ENCODE results near the gene SPEN.

The SPEN gene

DNA sequence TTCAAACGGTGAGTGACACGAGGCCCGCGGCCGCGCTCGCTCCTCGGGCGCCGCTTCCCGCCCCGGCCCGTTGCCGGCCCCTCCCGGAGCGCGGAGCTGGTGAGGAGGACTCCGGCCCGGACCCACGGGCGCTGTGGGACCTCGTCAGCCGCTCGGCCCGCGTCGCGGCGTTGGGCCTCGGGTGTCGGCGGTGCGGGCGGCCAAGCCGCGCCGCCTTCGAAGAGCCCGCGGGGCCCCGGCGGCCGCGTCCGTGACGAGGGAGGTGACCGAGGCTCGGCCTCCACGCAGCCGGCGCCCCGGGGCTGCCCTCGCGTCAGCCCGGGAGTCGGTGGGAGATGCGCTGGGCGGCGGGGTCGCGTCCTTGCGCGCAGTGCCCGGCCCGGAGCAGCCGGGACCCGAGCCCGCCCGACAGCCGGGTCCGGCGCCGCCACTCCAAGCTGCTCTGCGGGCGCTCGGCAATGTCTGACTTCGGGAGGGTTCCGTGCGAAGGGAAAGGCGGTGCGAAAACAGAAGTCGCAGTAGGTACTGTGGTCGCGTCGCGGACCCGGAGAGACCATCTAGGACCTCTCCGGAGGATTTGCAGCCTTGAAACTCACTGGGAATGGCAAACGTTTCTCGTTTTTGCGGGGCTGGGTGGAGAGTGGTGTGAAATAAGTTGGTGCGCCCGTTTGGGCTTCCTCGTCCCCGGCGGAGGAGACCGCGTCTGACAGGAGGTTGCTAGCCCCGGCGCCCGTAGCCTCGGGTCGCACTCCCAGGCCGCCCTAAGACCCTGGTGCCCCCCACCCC lies 829 bp downstream of the SPEN start:
- WGBS, 2 experiments (ENCODE audit: insufficient coverage in 2 of 2), result 0 to 1% methylated on average over 87 of the region's 104 CpGs
- Histone ChIP-seq H3K27ac (ENCODE audit: low read depth, low read length, severe bottlenecking) (peak overlapping the region; percentile 99), H3K4me3 (ENCODE audit: extremely low read depth, insufficient read depth, low read length, poor library complexity, severe bottlenecking) (peak overlapping the region; percentile 95), H3K36me3 (ENCODE audit: control insufficient read depth, insufficient read depth, low read length) (peaks cover 4% of the 10 kb centered on the region), H3K4me1 (ENCODE audit: control insufficient read depth, insufficient read depth, low read length, poor library complexity, severe bottlenecking) (peaks cover 13% of the 10 kb centered on the region), H3K9me3 (ENCODE audit: control insufficient read depth, low read length) (no peaks in the 10 kb centered on the region)

DNA sequence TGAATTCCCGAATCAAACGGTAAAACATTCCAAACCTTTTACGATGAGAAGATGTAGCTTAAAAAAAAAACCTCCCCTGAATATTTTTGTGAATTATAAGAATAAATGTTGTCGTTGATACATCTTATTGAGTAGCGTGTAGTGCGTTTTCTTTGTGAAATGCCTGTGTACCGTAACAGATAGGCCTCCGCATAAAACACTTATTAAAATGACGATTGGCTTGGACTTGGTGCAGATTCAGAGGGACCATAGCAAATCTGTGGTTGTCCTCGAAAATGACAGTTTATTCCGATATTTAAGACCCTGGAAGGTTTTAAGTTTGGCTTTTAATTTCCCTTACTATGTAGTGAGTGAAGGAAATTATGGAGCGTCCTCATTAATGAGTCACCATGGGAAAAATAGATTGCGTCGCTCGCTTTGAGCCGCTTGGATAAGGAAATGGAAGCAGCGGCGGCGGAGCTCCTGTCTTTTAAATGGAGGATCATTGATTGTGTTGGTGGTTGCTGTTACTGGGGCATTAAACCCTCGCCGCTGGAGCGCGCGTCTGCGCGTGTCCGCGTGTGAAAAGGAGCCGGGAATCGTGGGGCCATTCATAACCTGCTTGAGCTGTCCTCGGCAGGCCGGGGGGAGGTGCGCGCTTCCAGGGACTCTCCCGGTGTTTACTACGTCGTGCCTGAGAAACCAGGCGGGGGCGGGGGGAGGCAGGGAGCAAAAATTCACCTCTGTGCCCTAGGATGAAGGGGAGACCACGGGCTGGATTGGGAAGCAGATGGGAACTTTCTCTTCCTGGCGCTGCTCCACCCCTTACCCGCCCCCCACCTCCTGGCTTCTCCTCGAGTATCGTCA lies 1.6 kb downstream of the SPEN start:
- Histone ChIP-seq H3K4me1 (ENCODE audit: control insufficient read depth, insufficient read depth, low read length, poor library complexity, severe bottlenecking) (peaks cover 13% of the 10 kb centered on the region), H3K36me3 (ENCODE audit: control insufficient read depth, insufficient read depth, low read length) (peaks cover 4% of the 10 kb centered on the region), H3K4me3 (ENCODE audit: extremely low read depth, insufficient read depth, low read length, poor library complexity, severe bottlenecking) (peak overlapping the region; percentile 95), H3K9me3 (ENCODE audit: control insufficient read depth, low read length) (no peaks in the 10 kb centered on the region), H3K27ac (ENCODE audit: low read depth, low read length, severe bottlenecking) (peak overlapping the region; percentile 99)
- 0% methylated on average over 27 to 33 of the region's 44 CpGs for WGBS, 2 experiments (ENCODE audit: insufficient coverage in 2 of 2)

DNA sequence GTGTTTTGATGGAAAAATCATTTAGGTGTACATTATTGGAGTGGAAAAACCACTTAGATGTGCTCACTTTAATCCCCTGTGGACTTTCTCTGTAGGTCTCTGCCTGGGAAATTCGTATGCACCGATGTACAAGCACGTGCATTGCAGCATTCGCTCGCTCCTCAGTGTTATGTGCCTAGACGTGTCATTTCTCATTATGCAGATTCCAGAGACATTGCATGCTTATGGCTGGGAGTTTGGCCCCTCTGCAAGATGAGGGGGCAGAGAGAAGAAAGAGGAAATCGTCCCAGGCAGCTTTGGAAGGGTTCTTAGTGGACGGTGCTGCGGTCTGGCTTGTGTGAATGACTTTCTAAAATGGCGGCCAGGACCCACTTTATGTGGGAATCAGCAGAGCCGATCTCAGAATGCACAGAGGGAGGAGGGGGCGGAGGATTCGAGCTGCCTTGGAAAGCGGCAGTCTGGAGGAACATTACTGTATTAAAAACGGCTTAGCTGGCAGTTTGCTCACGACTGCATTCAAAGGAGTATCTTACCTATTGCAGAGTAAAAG lies 2.3 kb downstream of the SPEN start:
- Histone ChIP-seq H3K9me3 (ENCODE audit: control insufficient read depth, low read length) (no peaks in the 10 kb centered on the region), H3K36me3 (ENCODE audit: control insufficient read depth, insufficient read depth, low read length) (peaks cover 4% of the 10 kb centered on the region), H3K4me1 (ENCODE audit: control insufficient read depth, insufficient read depth, low read length, poor library complexity, severe bottlenecking) (peaks cover 13% of the 10 kb centered on the region), H3K4me3 (ENCODE audit: extremely low read depth, insufficient read depth, low read length, poor library complexity, severe bottlenecking) (peak overlapping the region; percentile 95), H3K27ac (ENCODE audit: low read depth, low read length, severe bottlenecking) (peak overlapping the region; percentile 99)
- WGBS, 2 experiments (ENCODE audit: insufficient coverage in 2 of 2), result 2 to 3% methylated on average over 15 to 16 of the region's 16 CpGs

DNA sequence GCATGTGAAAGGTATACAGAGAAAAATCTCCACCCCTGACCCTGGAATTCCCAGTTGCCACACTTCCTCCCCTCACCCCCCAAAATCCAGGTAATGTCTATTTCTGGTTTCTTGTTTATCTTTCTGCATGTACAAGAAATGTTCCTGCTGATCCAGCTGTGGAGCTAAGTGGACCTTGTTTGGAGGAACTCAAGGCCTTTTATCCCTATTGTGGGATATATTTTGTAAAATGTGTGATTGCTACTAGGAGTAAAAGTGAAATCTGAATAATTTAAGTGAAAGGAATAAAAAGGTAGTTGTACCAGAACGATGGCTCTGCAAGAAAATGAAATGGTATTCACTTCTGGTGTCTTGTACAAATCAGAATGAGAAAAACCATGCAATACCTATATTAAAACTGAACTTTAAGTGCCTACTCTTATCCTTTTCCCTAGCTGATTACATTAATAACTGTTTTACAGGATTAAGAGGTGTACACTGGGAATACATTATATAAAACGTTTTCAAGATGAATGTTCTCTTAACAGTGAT lies 3.0 kb downstream of the SPEN start:
- Histone ChIP-seq H3K9me3 (ENCODE audit: control insufficient read depth, low read length) (no peaks in the 10 kb centered on the region), H3K27ac (ENCODE audit: low read depth, low read length, severe bottlenecking) (peak overlapping the region; percentile 99), H3K36me3 (ENCODE audit: control insufficient read depth, insufficient read depth, low read length) (peaks cover 4% of the 10 kb centered on the region), H3K4me3 (ENCODE audit: extremely low read depth, insufficient read depth, low read length, poor library complexity, severe bottlenecking) (peak overlapping the region; percentile 95), H3K4me1 (ENCODE audit: control insufficient read depth, insufficient read depth, low read length, poor library complexity, severe bottlenecking) (peaks cover 13% of the 10 kb centered on the region)
- no CpG with 5 or more reads among the region's 2 CpGs for WGBS, 2 experiments (ENCODE audit: insufficient coverage in 2 of 2)

DNA sequence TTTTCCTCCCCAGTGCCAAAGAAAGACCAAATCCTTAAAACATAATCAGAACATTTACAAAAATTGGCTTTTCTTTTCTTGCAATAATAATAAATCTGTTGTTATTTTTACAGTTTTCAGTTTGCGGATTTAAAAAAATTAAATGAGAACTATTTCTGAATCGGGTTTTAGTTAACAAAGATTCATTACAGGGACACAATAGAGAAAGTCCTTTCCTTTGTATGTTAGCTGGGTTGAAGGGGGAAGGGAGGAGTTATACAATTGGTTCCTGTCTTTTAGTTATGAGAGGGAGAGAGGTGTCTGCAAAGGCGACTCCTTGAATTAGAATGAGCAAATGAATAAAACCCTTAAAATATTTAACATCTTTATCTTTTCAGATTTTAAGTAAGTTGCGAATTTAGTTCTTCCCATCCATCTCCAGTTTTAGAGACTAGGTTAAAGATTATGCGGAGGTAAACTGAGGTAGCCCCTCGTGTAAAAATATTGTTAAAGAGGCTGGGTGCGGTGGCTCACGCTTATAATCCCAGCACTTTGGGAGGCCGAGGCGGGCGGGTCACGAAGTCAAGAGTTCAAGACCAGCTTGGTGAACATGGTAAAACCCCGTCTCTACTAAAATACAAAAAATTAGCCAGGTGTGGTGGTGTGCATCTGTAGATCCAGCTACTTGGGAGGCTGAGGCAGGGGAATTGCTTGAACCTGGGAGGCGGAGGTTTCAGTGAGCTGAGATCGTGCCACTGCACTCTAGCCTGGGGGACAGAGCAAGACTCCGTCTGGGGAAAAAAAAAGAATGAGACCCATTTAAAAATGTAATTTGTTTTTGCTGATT lies 3.9 kb downstream of the SPEN start:
- Histone ChIP-seq H3K36me3 (ENCODE audit: control insufficient read depth, insufficient read depth, low read length) (peaks cover 4% of the 10 kb centered on the region), H3K4me3 (ENCODE audit: extremely low read depth, insufficient read depth, low read length, poor library complexity, severe bottlenecking) (no peak overlapping the region), H3K4me1 (ENCODE audit: control insufficient read depth, insufficient read depth, low read length, poor library complexity, severe bottlenecking) (peaks cover 13% of the 10 kb centered on the region), H3K27ac (ENCODE audit: low read depth, low read length, severe bottlenecking) (peak overlapping the region; percentile 41), H3K9me3 (ENCODE audit: control insufficient read depth, low read length) (no peaks in the 10 kb centered on the region)
- WGBS, 2 experiments (ENCODE audit: insufficient coverage in 2 of 2), result 72 to 86% methylated on average over 7 to 10 of the region's 16 CpGs

DNA sequence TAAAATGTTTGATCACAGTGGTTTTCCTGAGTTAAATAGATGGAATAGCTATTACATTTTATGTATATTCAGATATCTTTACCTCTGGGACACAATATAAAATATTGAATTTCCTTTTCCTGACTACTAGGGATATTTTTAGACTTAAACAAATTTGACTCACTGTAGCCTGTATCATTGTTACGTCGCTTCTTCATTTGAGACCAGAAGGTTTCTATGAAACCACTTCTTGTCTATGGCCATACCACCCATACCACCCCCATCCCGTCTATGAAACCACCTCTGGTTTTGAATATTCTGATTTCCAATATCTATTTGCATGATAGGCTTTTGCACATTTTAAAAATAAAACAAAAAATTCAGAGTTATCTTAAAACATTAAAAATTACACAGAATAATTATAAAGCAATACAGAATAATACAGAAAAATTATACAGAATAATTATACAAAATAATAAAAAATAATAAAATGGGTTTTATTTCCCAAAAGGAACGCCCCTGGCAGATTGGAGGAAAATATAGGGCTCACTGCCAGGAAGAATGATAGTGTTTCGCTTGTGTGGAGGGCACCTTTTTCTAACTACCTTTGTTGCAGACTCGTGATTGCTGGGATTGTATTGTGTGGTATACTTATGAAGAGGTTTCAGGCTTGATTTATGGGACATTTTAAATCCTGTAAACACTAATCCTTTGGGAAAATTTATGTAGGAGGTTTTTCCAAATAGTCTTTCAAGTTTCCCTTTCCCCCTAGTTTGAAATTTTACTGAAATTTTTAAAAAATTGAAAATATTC lies 4.7 kb downstream of the SPEN start:
- WGBS, 2 experiments (ENCODE audit: insufficient coverage in 2 of 2), result 89 to 100% methylated on average over 3 to 4 of the region's 6 CpGs
- H3K4me3 ChIP-seq (ENCODE audit: extremely low read depth, insufficient read depth, low read length, poor library complexity, severe bottlenecking), result no peak overlapping the region
- peaks cover 13% of the 10 kb centered on the region for H3K4me1 ChIP-seq (ENCODE audit: control insufficient read depth, insufficient read depth, low read length, poor library complexity, severe bottlenecking)
- H3K27ac ChIP-seq (ENCODE audit: low read depth, low read length, severe bottlenecking), result no peak overlapping the region
- no peaks in the 10 kb centered on the region for H3K9me3 ChIP-seq (ENCODE audit: control insufficient read depth, low read length)
- peaks cover 4% of the 10 kb centered on the region for H3K36me3 ChIP-seq (ENCODE audit: control insufficient read depth, insufficient read depth, low read length)

DNA sequence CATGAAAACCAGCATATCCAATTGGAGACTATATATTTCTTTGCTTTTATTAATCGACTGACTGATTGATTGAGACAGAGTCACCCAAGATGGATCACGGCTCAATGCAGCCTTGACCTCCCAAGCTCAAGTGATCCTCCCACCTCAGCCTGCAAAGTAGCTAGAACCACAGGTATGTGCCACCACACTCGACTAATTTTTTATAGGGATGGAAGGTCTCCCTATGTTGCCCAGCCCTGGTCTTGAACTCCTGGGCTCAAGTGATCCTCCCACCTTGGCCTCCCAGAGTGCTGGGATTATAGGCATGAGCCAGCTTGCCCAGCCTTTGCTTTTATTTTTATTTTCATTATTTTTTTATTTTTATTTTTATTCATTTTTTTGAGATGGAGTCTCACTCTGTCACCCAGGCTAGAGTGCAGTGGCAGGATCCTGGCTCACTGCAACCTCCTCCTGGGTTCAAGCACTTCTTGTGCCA lies 5.4 kb downstream of the SPEN start:
- 95 to 96% methylated on average over 3 of the region's 3 CpGs for WGBS, 2 experiments (ENCODE audit: insufficient coverage in 2 of 2)
- Histone ChIP-seq H3K4me3 (ENCODE audit: extremely low read depth, insufficient read depth, low read length, poor library complexity, severe bottlenecking) (no peak overlapping the region), H3K9me3 (ENCODE audit: control insufficient read depth, low read length) (no peaks in the 10 kb centered on the region), H3K4me1 (ENCODE audit: control insufficient read depth, insufficient read depth, low read length, poor library complexity, severe bottlenecking) (peaks cover 13% of the 10 kb centered on the region), H3K36me3 (ENCODE audit: control insufficient read depth, insufficient read depth, low read length) (peaks cover 4% of the 10 kb centered on the region), H3K27ac (ENCODE audit: low read depth, low read length, severe bottlenecking) (no peak overlapping the region)

DNA sequence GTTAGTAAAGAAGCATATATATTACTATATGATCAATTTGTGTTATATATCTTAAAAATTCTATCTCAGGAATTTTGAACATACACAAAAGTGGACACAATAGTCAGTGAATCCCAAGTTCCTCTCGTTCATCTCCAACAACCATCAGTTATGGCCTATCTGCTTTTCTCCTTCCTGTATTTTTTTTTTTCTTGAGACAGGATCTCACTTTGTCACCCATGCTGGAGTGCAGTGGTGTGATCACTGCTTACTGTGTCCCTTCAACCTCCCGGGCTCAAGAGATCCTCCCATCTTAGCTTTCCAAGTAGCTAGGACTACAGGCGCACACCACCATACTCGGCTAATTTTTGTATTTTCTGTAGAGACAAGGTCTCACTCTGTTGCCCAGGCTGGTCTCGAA lies 9.4 kb downstream of the SPEN start:
- 93 to 98% methylated on average over 4 to 5 of the region's 5 CpGs for WGBS, 2 experiments (ENCODE audit: insufficient coverage in 2 of 2)
- Histone ChIP-seq H3K4me1 (ENCODE audit: control insufficient read depth, insufficient read depth, low read length, poor library complexity, severe bottlenecking) (peaks cover under 1% of the 10 kb centered on the region), H3K27ac (ENCODE audit: low read depth, low read length, severe bottlenecking) (no peak overlapping the region), H3K36me3 (ENCODE audit: control insufficient read depth, insufficient read depth, low read length) (peaks cover 4% of the 10 kb centered on the region), H3K9me3 (ENCODE audit: control insufficient read depth, low read length) (no peaks in the 10 kb centered on the region), H3K4me3 (ENCODE audit: extremely low read depth, insufficient read depth, low read length, poor library complexity, severe bottlenecking) (no peak overlapping the region)

DNA sequence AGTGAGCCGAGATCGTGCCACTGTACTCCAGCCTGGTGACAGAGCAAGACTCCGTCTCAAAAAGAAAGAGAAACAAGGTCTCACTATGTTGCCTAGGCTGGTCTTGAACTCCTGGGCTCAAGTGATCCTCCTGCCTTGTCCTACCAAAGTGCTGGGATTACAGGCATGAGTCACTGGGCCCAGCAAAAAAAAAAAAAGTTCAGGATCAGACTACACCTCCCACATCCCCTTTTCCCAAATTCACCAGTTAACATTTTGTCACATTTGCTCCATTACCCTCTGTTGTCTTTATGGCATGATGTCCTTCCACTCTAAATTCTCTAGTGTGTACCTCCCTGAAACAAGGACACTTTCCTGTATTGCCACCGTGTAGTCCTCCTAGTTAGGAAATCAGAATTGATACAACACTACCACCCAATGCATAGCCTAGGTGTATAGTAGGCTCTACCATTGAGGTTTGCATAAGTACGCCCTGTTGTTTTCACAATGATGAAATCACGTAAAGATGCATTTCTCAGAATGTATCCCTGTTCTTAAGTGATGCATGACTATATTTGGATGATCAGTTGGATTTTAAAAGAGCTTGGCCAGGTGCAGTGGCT lies 10.7 kb downstream of the SPEN start:
- Histone ChIP-seq H3K4me1 (ENCODE audit: control insufficient read depth, insufficient read depth, low read length, poor library complexity, severe bottlenecking) (no peaks in the 10 kb centered on the region), H3K36me3 (ENCODE audit: control insufficient read depth, insufficient read depth, low read length) (no peaks in the 10 kb centered on the region), H3K9me3 (ENCODE audit: control insufficient read depth, low read length) (no peaks in the 10 kb centered on the region), H3K4me3 (ENCODE audit: extremely low read depth, insufficient read depth, low read length, poor library complexity, severe bottlenecking) (no peak overlapping the region), H3K27ac (ENCODE audit: low read depth, low read length, severe bottlenecking) (no peak overlapping the region)
- 90% methylated on average over 3 to 6 of the region's 6 CpGs for WGBS, 2 experiments (ENCODE audit: insufficient coverage in 2 of 2)

Data from mesodermal cell (in vitro differentiated cells).